Neural cell (in vitro differentiated cells): Measurements from ENCODE around the gene DCST1. TPM values are rescaled to one million over a fixed set of nuclear protein-coding genes. Genes with fewer than 3 reads are reported as not detected.

ENCODE experiments used
- H2AFZ ChIP-seq: fragments of 200-600, 300-800 bp; sonication (generic), shearing (Covaris generic); 2 replicates; pipeline ENCODE4 v1.6.0; 2014; ENCODE audit warnings: low read depth, mild to moderate bottlenecking, antibody characterized with exemption, low read length, moderate library complexity
- H3F3A ChIP-seq: fragments of 200-600 bp; shearing (Covaris generic); 2 replicates; pipeline ENCODE4 v1.6.1; 2016; ENCODE audit warnings: mild to moderate bottlenecking, moderate library complexity, mixed read lengths, antibody characterized with exemption, low read length; ENCODE audit not compliant: insufficient read depth, poor library complexity, severe bottlenecking
- H3K27ac ChIP-seq: fragments of 200-600, 300-800 bp; sonication (generic), shearing (Covaris generic); 2 replicates; pipeline ENCODE4 v1.5.1; 2014; ENCODE audit warnings: mild to moderate bottlenecking, low read length, moderate library complexity
- H3K27me3 ChIP-seq: fragments of 300-800, 200-600 bp; sonication (generic), shearing (Covaris generic); 2 replicates; pipeline ENCODE4 v1.6.0; 2014; ENCODE audit warnings: mild to moderate bottlenecking, low read depth, low read length, moderate library complexity; ENCODE audit not compliant: insufficient read depth
- H3K36me3 ChIP-seq: fragments of 300-800, 200-600 bp; sonication (generic), shearing (Covaris generic); 2 replicates; pipeline ENCODE4 v1.5.1; 2014; ENCODE audit warnings: mild to moderate bottlenecking, antibody characterized with exemption, low read length, moderate library complexity; ENCODE audit not compliant: insufficient read depth
- H3K4me2 ChIP-seq: fragments of 300-800, 200-600 bp; sonication (generic), shearing (Covaris generic); 2 replicates; pipeline ENCODE4 v1.6.0; 2014; ENCODE audit warnings: mild to moderate bottlenecking, low read length
- H3K4me3 ChIP-seq: fragments of 300-800, 200-600 bp; sonication (generic), shearing (Covaris generic); 2 replicates; pipeline ENCODE4 v1.5.1; 2014; ENCODE audit warnings: mild to moderate bottlenecking, low read length, moderate library complexity
- H3K79me2 ChIP-seq: fragments of 200-600 bp; shearing (Covaris generic); replicated peaks from 2 replicates; pipeline ENCODE4 v1.6.0; 2014; ENCODE audit warnings: mild to moderate bottlenecking, low read length, moderate library complexity; ENCODE audit not compliant: insufficient read depth
- H3K9ac ChIP-seq: fragments of 300-800, 200-600 bp; sonication (generic), shearing (Covaris generic); 2 replicates; pipeline ENCODE4 v1.6.1; 2016; ENCODE audit warnings: mild to moderate bottlenecking, low read length, mixed read lengths
- H3K9me2 ChIP-seq: fragments of 200-600 bp; shearing (Covaris generic); 2 replicates; pipeline ENCODE4 v1.6.1; 2016; ENCODE audit warnings: mild to moderate bottlenecking, low read length, mixed read lengths; ENCODE audit not compliant: insufficient read depth
- H3K9me3 ChIP-seq: fragments of 200-600, 300-800 bp; sonication (generic), shearing (Covaris generic); 2 replicates; pipeline ENCODE4 v1.6.1; 2016; ENCODE audit warnings: mild to moderate bottlenecking, mixed run types, low read length, moderate library complexity, mixed read lengths
- H4K20me1 ChIP-seq: fragments of 200-600 bp; shearing (Covaris generic); 2 replicates; pipeline ENCODE4 v1.6.1; 2016; ENCODE audit warnings: mild to moderate bottlenecking, mixed run types; ENCODE audit not compliant: insufficient read depth
- EP300 ChIP-seq: fragments of 450-650 bp; conservative IDR thresholded peaks from 2 replicates; pipeline ENCODE4 v1.6.1; 2014; ENCODE audit warnings: antibody characterized with exemption, mild to moderate bottlenecking, moderate library complexity; ENCODE audit not compliant: poor library complexity, severe bottlenecking
- EZH2 ChIP-seq: fragments of 200-600, 300-800 bp; shearing (Covaris generic), sonication (generic); IDR thresholded peaks from 2 replicates; pipeline ENCODE4 v1.6.1; 2014; ENCODE audit warnings: antibody characterized with exemption, low read length, borderline replicate concordance, mild to moderate bottlenecking; ENCODE audit not compliant: insufficient read depth, poor library complexity, severe bottlenecking
- MXI1 ChIP-seq: fragments of 450-650 bp; conservative IDR thresholded peaks from 2 replicates; pipeline ENCODE4 v1.6.1; 2014; ENCODE audit warnings: antibody characterized with exemption, mild to moderate bottlenecking; ENCODE audit not compliant: poor library complexity, severe bottlenecking
- POLR2AphosphoS5 ChIP-seq: IDR thresholded peaks from 2 replicates; pipeline ENCODE4 v1.6.1; 2012
- RAD21 ChIP-seq: fragments of 450-650 bp; conservative IDR thresholded peaks from 2 replicates; pipeline ENCODE4 v1.6.1; 2014; ENCODE audit warnings: antibody characterized with exemption, mild to moderate bottlenecking, moderate library complexity
- SMC3 ChIP-seq: fragments of 450-650 bp; conservative IDR thresholded peaks from 2 replicates; pipeline ENCODE4 v1.6.1; 2014; ENCODE audit warnings: antibody characterized with exemption, mild to moderate bottlenecking, moderate library complexity; ENCODE audit not compliant: poor library complexity
- TAF1 ChIP-seq: IDR thresholded peaks from 2 replicates; pipeline ENCODE4 v1.6.1; 2012; ENCODE audit warnings: low read depth
- polyA plus RNA-seq: library from polyadenylated mRNA; depleted of rRNA; stranded (reverse); fragments of >200 nt; gene quantifications from 2 replicates; pipeline ENCODE4 v1.2.3, GENCODE V29; 2014
- TF ChIP-seq, protein P1 (sequence below): IDR thresholded peaks from 2 replicates; pipeline ENCODE4 v1.6.1; 2012; ENCODE audit warnings: borderline replicate concordance
- TF ChIP-seq, protein P2 (sequence below): fragments of 450-650 bp; IDR thresholded peaks from 2 replicates; pipeline ENCODE4 v1.5.1; 2014; ENCODE audit warnings: antibody characterized with exemption, mild to moderate bottlenecking, moderate library complexity; ENCODE audit not compliant: poor library complexity, severe bottlenecking

DCST1 gene
- polyA plus RNA-seq, 1 donor from 2014 or later: not detected

DNA sequence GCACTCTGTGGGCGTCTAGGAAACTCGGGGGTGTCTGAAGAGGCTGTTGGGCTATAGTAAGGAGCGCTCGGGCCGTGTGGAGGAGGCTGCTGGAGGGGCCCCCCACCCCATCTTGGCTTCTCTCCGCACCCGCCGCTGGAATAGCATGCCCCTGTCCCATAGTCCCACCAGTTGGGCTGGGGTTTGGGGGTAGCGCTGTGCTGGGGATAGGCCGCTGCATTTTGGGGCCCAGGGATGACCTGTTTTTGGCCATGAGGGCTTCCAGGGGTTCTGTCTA is 45.5 kb downstream of the DCST1 start:
- no peak overlapping the region for H2AFZ ChIP-seq
- no peaks in the 10 kb centered on the region for H3K27me3 ChIP-seq
- no peaks in the 10 kb centered on the region for H3K9me2 ChIP-seq
- H3K36me3 ChIP-seq: no peaks in the 10 kb centered on the region
- H3K4me2 ChIP-seq: peak overlapping the region; percentile 80
- H3F3A ChIP-seq: peaks cover 7% of the 10 kb centered on the region
- peak overlapping the region; percentile 96 for H3K27ac ChIP-seq
- H3K9ac ChIP-seq: peak overlapping the region; percentile 99
- TF ChIP-seq EZH2: no peak
- no peak for TF ChIP-seq SMC3
- TF ChIP-seq, protein P1, sequence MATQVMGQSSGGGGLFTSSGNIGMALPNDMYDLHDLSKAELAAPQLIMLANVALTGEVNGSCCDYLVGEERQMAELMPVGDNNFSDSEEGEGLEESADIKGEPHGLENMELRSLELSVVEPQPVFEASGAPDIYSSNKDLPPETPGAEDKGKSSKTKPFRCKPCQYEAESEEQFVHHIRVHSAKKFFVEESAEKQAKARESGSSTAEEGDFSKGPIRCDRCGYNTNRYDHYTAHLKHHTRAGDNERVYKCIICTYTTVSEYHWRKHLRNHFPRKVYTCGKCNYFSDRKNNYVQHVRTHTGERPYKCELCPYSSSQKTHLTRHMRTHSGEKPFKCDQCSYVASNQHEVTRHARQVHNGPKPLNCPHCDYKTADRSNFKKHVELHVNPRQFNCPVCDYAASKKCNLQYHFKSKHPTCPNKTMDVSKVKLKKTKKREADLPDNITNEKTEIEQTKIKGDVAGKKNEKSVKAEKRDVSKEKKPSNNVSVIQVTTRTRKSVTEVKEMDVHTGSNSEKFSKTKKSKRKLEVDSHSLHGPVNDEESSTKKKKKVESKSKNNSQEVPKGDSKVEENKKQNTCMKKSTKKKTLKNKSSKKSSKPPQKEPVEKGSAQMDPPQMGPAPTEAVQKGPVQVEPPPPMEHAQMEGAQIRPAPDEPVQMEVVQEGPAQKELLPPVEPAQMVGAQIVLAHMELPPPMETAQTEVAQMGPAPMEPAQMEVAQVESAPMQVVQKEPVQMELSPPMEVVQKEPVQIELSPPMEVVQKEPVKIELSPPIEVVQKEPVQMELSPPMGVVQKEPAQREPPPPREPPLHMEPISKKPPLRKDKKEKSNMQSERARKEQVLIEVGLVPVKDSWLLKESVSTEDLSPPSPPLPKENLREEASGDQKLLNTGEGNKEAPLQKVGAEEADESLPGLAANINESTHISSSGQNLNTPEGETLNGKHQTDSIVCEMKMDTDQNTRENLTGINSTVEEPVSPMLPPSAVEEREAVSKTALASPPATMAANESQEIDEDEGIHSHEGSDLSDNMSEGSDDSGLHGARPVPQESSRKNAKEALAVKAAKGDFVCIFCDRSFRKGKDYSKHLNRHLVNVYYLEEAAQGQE: no peak
- no peak for TF ChIP-seq TAF1
- TF ChIP-seq EP300: no peak
- no peak for TF ChIP-seq MXI1
- TF ChIP-seq RAD21: no peak
- TF ChIP-seq, protein P2, sequence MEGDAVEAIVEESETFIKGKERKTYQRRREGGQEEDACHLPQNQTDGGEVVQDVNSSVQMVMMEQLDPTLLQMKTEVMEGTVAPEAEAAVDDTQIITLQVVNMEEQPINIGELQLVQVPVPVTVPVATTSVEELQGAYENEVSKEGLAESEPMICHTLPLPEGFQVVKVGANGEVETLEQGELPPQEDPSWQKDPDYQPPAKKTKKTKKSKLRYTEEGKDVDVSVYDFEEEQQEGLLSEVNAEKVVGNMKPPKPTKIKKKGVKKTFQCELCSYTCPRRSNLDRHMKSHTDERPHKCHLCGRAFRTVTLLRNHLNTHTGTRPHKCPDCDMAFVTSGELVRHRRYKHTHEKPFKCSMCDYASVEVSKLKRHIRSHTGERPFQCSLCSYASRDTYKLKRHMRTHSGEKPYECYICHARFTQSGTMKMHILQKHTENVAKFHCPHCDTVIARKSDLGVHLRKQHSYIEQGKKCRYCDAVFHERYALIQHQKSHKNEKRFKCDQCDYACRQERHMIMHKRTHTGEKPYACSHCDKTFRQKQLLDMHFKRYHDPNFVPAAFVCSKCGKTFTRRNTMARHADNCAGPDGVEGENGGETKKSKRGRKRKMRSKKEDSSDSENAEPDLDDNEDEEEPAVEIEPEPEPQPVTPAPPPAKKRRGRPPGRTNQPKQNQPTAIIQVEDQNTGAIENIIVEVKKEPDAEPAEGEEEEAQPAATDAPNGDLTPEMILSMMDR: no peak
- TF ChIP-seq POLR2AphosphoS5: no peak
- peak overlapping the region; percentile 99 for H3K4me3 ChIP-seq
- peaks cover 27% of the 10 kb centered on the region for H4K20me1 ChIP-seq
- H3K9me3 ChIP-seq: no peaks in the 10 kb centered on the region
- peaks cover 24% of the 10 kb centered on the region for H3K79me2 ChIP-seq

DNA sequence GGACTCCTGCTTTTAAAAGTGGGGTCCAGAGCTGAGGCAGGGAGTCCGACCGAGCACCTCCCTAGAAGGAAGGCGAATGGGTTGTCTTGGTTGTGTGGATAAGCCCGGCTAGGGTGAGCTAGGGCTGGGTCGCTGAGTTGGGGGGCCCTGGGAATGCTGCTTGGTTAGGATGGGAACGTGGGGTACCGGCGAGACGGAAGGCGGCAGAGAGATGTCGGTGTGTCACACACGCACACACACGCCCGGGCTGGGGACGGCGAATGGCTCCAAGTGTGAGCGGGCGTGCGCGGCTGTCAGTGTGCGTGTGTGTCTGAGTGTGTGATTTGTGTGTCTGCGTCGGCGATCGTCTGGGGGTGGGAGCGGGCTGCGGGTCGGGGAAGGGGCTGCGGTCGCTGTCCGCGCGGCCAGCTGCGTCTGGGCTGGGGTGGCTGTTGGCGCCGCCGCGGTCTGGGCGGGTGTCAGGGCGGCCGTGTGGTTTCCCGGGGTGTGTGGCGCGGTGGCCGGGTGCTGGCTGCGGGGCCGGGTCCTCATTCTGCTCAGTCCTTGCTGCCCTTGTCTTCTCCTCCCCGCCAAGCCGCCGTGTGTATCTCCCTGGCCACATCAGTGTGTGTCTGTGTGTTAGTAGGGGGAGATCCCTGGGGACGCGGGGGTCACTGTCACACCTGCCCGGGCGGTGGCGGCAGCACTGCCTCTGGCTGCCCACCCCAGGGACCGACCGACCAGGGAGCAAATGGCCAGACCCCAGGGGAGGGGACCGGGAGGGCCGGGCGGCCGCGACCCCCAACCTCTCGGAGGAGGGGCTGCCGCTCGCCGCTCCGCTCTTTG is 46.1 kb downstream of the DCST1 start:
- Histone ChIP-seq H3K9me3 (no peaks in the 10 kb centered on the region), H3K36me3 (no peaks in the 10 kb centered on the region), H2AFZ (no peak overlapping the region), H3K4me3 (peak overlapping the region; percentile 99), H3K9me2 (no peaks in the 10 kb centered on the region), H3F3A (peaks cover 7% of the 10 kb centered on the region), H4K20me1 (peaks cover 29% of the 10 kb centered on the region), H3K79me2 (peaks cover 27% of the 10 kb centered on the region), H3K27ac (peak overlapping the region; percentile 96), H3K4me2 (peak overlapping the region; percentile 80), H3K27me3 (no peaks in the 10 kb centered on the region), H3K9ac (peak overlapping the region; percentile 99)
- TF ChIP-seq TAF1 (peak; percentile 81), EZH2 (no peak), POLR2AphosphoS5 (peak; percentile 63), MXI1 (peak; percentile 45), RAD21 (no peak), SMC3 (no peak)
- TF ChIP-seq, protein P1: peak; percentile 14
- TF ChIP-seq, protein P2: peak; percentile 17
